Heart left ventricle (tissue), 13 donors: Measurements from ENCODE around the gene DOCK8.

ENCODE experiments used
- POLR2A ChIP-seq, 2 donors: fragments of 450-650 bp; IDR thresholded peaks; one replicate each; pipeline ENCODE4 v1.6.1; 2017; ENCODE audit warnings: antibody characterized with exemption in 2 of 2, mild to moderate bottlenecking in 2 of 2, moderate library complexity in 2 of 2
- TF ChIP-seq, protein P1 (sequence below), 12 donors: fragments of 200-600 bp; sonication (generic) in 4 of 12; IDR thresholded peaks; one replicate each; pipeline versions ENCODE4 v1.5.0 to v1.8.0; 2018 to 2022; ENCODE audit warnings: antibody characterized with exemption in 12 of 12, mild to moderate bottlenecking in 5 of 12
- donor health status: ischemic (EF 13 %, LVEDD 7.1; RV severe dilation, severe dysfunction).
- donor health status: DM: no; HTN: yes; CAD: no.
- donor health status: DM: no; HTN: no; CAD: no.
- donor health status: ischemic (EF 25% LVEDD 6.9; RV normal size, moderate dysfunction).
- donor health status: ischemic (EF 25% LVEDD 5.7; RV mildly dilated, moderate dysfunction).
- donor health status: ischemic (EF 35%, LVEDD 5.7; RV mildly dilated, moderate dysfunction).
- donor health status: nonischemic (EF 11% LVEDD 7.7; RV severe dilation, severe dysfunction).
- donor health status: DM: yes; HTN: yes; CAD: no.
- donor health status: PGD.
- donor health status: ischemic (EF 29% LVEDD 5.4; RV normal size, mild dysfunction).
- donor health status: nonischemic (EF 23%, LVEDD 6.1; RV moderate dilation, normal function).

DNA sequence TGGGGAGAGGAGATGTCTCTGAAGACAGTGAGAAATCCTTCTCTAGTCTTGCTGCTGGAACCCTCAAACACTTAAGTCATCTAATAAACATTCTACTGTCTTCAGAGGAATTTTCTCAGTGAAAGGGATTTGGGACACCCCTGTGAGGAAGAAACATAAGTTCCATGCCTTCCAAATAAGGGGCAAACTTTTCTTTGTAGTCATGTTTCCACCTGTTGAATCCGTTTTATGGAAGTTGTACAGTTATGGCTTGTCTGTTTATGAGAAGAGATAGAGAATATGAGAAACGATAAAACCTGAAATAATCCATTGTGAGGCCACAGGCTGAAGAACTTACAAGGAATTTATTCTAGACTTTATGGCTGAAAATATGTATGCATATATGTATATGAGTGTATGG lies 49.6 kb downstream of the DOCK8 start:
- TF ChIP-seq, protein P1, sequence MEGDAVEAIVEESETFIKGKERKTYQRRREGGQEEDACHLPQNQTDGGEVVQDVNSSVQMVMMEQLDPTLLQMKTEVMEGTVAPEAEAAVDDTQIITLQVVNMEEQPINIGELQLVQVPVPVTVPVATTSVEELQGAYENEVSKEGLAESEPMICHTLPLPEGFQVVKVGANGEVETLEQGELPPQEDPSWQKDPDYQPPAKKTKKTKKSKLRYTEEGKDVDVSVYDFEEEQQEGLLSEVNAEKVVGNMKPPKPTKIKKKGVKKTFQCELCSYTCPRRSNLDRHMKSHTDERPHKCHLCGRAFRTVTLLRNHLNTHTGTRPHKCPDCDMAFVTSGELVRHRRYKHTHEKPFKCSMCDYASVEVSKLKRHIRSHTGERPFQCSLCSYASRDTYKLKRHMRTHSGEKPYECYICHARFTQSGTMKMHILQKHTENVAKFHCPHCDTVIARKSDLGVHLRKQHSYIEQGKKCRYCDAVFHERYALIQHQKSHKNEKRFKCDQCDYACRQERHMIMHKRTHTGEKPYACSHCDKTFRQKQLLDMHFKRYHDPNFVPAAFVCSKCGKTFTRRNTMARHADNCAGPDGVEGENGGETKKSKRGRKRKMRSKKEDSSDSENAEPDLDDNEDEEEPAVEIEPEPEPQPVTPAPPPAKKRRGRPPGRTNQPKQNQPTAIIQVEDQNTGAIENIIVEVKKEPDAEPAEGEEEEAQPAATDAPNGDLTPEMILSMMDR (IDR thresholded peaks at IDR 0.05): no peak
- no peak for TF ChIP-seq POLR2A (IDR thresholded peaks at IDR 0.05)
